ENCODE results near the gene MRPL12.

- TF ChIP-seq CTCF (IDR thresholded peaks at IDR 0.05; ENCODE audit: insufficient read depth, low read length, poor library complexity, severe bottlenecking) (no peak), EZH2phosphoT487 (conservative IDR thresholded peaks at IDR 0.05; ENCODE audit: low read length) (no peak)
Observed at GRCh38 chr17:81700353-81701287, 2.5 kb upstream of the MRPL12 start.

Measured in SU-DHL-6 (cell line).